NCI-H510A treated with DMSO at 0.1 percent for 48 hours (cell line): ENCODE measurements around the gene RASGRF1.

ENCODE experiments used
- DNase-seq: peaks from one replicate; lab custom pipeline; 2025; lab: John Stamatoyannopoulos, UW

Gene RASGRF1

GRCh38 chr15:79067969-79068368, 22.6 kb downstream of the RASGRF1 start:
- DNase-seq = no peak

DNA sequence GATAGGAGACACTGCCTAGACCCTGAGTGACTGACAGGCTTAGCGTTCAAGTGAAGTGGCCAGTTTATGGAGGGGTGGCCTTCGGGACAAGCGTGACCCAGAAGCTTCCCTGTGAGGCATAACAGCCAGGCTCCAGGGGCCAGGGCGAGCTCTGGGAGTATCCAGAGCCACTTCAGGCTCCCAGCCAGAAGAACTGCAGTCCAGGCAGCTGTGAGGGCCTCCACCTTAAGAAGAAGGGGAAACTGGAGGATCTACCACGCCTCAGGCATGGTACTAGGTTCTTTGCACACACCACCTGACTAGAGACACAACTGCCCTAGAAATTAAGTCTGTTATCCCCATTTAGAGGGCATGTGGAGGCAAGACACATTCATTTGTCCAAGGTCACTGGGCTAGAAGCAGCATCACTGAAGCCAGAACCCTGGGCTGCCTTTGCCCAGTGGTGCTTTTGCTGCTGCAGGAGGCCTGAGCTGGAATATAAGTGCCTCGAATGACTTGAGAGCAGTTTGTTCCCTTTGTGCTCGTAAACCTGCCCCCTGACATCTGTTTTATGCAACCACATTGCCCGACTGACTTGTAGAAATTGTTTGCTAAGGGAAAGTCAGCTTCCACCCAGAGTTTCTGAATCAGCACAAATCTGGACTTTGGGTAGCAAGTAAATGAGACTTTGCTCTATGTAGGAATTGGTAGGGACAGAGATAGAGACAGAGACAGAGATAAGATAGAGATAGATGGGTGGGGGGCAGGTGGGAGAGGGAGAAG, 23.3 kb downstream of the RASGRF1 start:
- DNase-seq = no peak

DNA sequence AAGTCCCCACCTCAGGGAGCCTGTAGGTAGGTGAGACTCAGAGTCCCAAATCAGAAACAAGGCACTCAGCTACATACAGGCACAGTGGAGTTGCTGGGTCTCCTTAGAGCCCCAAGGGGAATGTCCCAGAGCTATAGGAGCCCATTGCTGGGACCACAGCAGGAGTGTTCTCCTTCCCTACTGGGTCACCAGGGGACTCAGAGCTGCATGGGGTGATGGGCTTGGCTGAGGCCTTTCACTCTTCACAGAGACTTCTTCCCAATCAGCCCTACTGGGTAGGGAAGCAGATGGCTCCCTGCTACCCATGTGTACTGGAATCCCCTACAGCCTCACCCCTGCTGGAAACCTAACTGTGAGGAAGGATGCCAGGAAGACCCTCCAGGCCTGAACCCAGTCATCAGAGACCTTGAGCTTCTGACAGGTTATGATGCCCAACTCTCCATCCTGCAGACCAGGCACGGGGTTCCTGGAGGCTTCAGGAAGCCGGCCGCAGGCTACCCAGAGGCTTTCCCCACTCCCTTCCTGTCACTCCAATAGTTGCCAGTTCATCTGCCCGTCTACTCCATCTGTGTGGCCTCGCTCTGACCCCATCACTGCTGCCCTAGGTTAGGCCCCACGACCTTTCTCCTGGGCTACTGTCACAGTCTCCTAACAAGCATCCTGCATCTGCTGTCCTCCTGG, 24.0 kb downstream of the RASGRF1 start:
- DNase-seq = no peak

- no peak for DNase-seq
Measured at GRCh38 chr15:79065706-79066376, 24.7 kb downstream of the RASGRF1 start.

DNA sequence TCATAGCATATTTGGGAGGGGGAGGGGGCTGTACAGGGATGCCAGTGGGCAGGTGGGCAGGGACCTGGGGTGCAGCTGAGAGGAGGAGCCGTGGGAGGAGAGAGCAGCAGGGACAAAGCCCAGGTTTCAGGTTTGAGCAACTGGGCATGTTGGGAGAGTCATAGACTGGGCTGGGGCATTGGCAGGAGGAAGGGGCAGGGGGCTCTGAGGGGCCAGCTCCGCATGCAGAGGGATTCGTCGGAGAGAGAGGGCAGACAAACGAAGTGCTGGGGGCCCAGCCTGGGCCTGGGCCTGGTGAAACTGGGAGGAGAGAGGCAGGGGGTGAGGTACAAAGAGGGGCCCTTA, 25.2 kb downstream of the RASGRF1 start:
- no peak for DNase-seq

DNA sequence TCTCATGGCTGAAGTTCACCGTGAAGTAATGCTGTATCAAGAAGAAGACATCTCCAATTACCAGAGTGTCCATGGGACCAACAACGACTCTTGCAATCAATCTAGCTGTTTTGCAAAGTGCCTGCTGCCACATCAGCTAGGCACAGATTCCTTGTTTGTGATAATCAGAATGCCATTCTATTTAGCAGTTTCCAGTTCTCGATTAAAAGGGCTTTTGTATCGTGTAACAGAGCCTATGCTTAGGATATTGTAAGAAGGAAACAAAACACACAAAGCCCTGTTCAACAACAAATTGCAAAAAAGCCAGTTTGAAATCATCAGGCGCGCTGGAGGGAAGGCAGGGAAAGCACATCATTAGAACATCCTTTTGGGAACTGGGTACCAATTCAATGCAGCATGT, 26.1 kb downstream of the RASGRF1 start:
- DNase-seq = no peak

- no peak for DNase-seq
Measured at GRCh38 chr15:79060175-79060574, 30.4 kb downstream of the RASGRF1 start.

GRCh38 chr15:79059081-79059572, 31.5 kb downstream of the RASGRF1 start:
- DNase-seq = no peak

- no peak for DNase-seq
Measured at GRCh38 chr15:79058260-79058850, 32.2 kb downstream of the RASGRF1 start.

GRCh38 chr15:79057050-79057449, 33.5 kb downstream of the RASGRF1 start:
- no peak for DNase-seq

DNA sequence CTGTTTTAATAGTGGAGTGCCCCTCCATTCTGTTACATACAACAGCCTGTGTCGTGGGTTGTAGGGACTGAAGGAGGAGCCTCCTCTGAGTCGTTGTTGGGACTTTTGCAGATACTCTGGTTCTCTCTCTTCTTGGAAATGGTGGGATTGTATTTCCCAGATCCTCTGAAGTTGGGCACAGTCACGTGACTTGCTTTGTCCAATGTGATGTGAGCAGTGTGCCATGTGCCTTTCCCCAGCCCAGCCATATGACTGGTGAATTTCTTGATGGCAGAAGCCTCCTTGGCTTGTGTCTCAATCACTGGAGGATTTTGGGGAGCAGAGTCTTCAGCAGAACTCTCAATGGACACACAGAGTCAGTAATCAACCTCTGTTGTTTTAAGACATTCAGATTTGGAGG, 36.2 kb downstream of the RASGRF1 start:
- no peak for DNase-seq

GRCh38 chr15:79053894-79054293, 36.7 kb downstream of the RASGRF1 start:
- no peak for DNase-seq

DNA sequence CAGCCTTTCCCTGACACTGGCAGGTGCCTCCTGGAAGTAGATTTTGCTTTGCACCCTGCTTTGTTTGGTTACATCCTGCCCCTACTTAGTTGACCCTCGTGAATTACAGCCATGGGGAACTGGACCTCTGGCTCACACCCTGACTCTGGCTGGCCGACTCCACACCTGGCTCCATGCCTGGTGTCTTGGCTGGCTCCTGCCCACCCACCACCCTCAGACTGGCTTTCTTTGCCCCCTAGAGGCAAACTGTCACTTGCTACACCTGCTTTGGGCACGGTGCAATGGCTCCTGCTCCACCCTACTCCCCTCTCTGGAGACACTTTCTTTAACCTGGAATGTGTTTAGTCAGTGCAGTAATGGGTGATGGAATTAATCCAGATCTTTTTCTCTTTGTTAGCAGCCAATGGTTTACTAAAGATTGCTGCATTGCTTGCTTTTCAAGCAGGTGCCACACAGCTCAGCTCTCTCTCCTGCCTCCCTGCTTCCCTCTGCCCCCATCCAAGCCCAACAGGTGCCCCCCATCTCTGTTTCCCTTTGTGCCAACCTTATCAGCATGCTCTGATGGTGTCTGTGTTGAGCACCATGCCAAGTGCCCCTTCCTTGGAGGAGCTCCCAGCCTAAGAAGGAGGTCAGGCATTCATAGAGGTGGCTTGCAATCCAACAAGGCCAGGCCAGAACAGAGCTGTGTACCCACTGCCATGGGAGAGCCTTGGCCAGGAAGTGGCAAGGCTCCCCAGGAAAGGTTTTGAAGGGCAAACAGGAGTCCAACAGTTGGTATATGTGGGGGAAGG, 38.4 kb downstream of the RASGRF1 start:
- no peak for DNase-seq

DNA sequence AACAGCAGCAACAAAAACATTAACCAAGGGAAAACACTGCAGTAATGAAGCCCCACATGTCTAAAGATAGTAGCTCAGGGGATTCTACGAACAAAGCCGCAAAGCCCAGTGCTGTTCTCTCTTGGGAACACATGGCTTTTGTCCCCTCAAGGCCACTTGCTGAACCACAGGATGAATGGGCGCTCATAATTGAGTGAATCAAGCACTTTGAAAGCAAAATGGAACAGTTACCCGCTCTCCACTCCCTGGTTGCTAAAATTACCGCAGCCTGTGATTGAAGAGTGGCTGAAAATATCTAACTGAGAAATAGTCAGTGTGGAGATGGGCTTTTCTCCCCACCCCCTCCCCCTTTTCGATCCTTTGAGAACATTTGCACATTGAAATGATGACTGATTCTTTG, 39.6 kb downstream of the RASGRF1 start:
- no peak for DNase-seq

DNA sequence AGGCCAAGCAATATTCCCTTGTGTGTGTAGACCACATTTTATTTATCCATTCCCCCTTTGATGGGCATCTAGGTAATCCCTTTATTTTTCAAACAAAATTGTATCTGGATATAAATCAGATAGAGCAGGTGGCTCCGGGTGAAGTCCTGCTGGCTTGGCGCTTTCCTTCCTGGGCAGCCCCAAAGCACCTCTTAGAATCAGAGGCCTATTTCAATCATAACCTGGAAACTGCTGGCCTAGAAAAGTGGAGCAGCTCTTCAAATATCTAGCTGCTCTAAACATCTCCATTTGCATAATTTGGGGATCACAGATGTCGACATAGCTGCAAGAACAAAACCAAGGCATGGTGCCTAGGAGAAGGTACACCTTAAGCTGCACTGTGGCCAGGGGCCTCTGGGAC, 40.2 kb downstream of the RASGRF1 start:
- DNase-seq = no peak

DNA sequence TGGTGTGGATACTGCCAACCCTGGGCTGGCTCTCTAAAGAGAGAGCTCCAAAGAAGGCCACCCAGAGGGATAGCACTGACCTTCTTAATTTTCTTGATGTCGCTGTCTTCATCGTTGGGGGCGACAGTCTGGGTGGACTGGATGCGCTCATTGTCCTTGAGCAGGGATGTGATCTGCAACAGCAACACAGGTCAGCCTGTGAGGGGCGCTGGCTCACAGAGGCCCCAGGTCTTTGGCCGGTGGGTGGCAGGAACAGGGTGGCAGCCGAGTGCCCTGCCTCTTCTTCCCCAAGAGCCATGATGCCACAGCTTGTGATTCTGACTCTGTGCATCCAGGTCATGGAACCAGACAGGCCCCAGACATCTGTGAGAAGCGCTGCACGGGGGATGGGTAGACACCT, 41.2 kb downstream of the RASGRF1 start:
- DNase-seq = no peak

DNA sequence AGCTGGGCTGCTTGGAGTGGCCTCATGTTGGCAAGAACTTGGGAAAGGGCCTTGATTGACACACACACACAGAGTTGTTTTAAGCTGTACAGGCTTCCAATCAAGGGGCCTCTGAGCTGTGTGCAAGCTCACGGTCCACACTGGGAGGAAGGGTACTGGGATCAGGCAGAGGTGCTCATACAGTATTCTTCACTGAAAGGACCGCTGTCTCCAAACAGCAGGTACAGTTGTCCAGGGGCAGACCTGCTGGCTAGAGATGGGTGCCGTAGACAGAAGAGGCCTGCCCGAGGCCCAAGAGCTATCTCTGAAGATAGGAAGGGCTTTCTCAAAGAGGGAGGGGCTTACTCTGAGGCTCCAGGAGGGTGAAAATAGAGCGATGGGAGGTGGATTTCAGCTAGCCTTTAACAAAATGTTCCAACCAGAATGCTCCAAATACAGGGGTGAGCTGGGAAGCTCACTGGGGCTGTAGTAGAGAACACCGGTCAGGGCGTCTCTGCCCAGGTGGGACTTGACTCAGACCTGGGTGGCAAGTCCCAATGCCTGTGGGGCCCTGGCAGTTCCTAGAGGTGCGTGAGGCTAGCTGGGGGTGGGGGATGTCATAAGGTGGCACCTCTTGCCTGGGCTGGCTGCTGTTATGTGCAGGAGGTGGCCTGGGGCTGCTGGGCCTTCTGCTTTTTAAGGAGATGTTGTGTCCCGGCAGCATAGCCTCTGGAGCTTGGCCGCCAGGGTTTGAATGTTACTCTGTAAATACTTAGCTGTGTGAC, 42.7 kb downstream of the RASGRF1 start:
- DNase-seq = no peak

GRCh38 chr15:79046691-79047404, 43.7 kb downstream of the RASGRF1 start:
- no peak for DNase-seq

- no peak for DNase-seq
Measured at GRCh38 chr15:79045041-79045440, 45.5 kb downstream of the RASGRF1 start.

DNA sequence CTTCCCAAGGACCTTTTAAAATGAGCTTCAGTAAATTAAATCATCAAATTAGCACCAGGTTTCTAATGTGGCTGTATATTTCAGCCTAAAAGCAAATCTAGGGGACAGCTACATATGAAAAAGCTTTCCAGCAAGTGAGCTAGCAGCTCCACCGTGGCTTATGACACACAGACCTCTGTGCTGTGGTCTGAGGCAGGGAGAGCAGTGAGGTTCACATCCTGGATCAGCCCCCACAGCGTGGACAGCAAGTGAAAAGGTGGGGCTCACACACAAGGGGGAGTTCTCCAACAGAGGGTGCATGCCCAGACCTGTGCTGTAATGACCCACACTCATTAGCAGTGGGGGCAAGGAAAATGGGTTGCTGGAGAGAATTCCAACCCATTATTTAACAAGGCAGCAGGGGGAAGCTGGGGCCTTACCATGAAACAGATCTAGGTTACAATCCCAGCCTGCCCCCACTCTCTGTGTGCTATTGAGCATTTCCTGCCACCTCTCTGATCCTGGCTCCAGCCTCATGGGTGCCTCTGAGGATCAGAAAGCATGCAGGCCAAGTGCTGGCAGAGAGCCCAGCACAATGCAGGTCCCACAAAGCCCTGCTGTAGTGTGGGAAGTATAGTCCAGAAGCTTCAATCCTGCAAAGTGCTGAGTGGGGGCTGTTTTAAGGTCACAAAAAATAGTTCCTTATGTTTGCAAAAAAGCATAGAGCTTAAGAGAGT, 48.2 kb downstream of the RASGRF1 start:
- no peak for DNase-seq
